GM13977 (cell line): Measurements from ENCODE around the gene CADPS.

ENCODE experiments used
- DNase-seq: peaks from one replicate; pipeline ENCODE4 v3.0.0; 2012; ENCODE audit warnings: low spot score
- CTCF ChIP-seq: IDR thresholded peaks from 2 replicates; pipeline ENCODE4 v1.5.1; 2012; ENCODE audit warnings: mild to moderate bottlenecking, control low read depth; ENCODE audit not compliant: insufficient read depth; ENCODE audit errors: extremely low read depth, missing control alignments
- in situ Hi-C: fragments of 300-500 bp; cut with MboI; formaldehyde crosslinking; loops from one replicate; pipeline ENCODE4 v1.12.0; 2022; ENCODE audit warnings: low sequenced_read_pairs, low pct_unique_long_range_greater_than_20kb, mixed read lengths, inconsistent platforms; ENCODE audit not compliant: unreplicated experiment

CADPS gene

DNA sequence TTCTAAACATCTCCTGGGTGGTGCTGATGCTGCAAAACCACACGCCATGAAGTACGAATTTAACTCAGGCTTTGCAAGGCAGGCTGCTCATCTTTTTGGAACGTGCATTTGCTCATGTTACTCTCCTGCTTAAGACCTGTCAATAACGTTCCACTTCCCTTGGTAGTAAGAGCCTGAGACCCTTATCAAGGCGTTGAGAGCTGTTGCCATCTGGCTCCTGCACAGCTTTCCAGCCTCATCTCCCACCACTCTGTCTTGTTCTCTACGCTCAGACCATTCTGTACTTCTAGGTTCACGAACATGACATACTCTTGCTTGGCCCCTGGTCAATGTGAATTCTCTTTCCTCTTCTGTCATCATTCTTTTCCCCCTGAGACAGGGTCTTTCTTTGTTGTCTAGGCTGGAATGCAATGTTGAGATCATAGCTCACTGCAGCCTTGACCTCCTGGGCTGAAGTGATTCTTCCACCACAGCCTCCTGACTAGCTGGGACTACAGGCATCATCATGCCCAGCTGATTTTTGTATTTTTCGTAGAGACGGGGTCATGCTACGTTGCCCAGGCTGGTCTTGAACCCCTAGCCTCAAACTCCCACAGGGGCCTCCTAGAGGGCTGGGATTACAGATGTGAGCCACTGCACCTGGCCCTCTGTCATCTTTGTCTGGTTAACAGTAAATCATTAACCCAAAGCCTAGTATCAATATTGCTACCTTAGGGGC lies 202.8 kb downstream of the CADPS start:
- no peak for TF ChIP-seq CTCF
- DNase-seq = no peak
- in situ Hi-C loops = no loop called here

- DNase-seq = no peak
- no peak for TF ChIP-seq CTCF
- in situ Hi-C loops = no loop called here
Measured at GRCh38 chr3:62670351-62670750, 204.9 kb downstream of the CADPS start.

- in situ Hi-C loops = no loop called here
- DNase-seq = no peak
Measured at GRCh38 chr3:62669161-62669560, 206.1 kb downstream of the CADPS start.

DNA sequence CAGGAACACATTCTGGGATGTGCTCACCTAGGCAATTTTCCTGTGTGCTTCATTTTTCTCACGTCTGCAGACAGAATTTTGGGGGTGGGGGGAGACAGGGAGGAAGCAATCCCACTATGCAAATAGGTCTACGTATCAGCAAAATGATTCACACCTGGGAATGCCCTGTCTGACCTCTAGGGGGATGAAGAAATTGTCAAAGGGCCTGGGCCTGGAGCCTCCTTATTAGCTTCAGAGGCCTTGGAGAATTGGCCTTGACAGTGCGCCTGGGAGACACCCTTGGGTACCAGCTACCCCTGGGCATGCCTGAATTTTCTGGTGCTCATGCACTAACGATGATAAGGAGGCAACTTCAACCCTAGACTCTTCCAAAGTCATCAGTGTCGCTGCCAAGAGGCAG lies 207.5 kb downstream of the CADPS start:
- in situ Hi-C loops = no loop called here
- no peak for DNase-seq
- TF ChIP-seq CTCF = no peak

More at GRCh38 chr3:62669161-62669560, 206.1 kb downstream of the CADPS start:
- TF ChIP-seq CTCF = no peak

GRCh38 chr3:62665627-62666437 lies 209.4 kb downstream of the CADPS start:
- in situ Hi-C loops = no loop called here
- DNase-seq = peak; percentile 10
- TF ChIP-seq CTCF = peak; percentile 60

GRCh38 chr3:62662677-62663076 lies 212.5 kb downstream of the CADPS start:
- in situ Hi-C loops = no loop called here
- DNase-seq = no peak
- TF ChIP-seq CTCF = no peak
